ENCODE measurements around the gene LUZP2.

DNA sequence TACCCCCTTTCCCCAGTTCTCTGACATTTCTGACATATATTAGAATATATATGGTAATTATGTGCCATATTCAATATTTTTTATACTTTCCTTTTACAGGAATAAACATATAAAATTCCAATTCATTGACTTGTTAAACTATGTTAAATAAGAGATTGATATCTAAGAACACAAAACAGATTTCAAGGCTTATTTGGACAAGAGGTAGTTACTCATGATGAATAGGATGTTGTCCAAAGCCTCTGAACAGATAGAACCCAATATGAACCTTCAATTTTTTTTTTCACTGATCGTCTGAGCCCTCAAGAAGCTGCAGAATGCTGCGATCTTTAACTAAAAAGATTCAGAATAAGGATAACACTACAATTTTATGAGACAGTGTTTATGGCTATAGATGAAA is 340.3 kb downstream of the LUZP2 start:
- TF ChIP-seq, protein P1, sequence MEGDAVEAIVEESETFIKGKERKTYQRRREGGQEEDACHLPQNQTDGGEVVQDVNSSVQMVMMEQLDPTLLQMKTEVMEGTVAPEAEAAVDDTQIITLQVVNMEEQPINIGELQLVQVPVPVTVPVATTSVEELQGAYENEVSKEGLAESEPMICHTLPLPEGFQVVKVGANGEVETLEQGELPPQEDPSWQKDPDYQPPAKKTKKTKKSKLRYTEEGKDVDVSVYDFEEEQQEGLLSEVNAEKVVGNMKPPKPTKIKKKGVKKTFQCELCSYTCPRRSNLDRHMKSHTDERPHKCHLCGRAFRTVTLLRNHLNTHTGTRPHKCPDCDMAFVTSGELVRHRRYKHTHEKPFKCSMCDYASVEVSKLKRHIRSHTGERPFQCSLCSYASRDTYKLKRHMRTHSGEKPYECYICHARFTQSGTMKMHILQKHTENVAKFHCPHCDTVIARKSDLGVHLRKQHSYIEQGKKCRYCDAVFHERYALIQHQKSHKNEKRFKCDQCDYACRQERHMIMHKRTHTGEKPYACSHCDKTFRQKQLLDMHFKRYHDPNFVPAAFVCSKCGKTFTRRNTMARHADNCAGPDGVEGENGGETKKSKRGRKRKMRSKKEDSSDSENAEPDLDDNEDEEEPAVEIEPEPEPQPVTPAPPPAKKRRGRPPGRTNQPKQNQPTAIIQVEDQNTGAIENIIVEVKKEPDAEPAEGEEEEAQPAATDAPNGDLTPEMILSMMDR (IDR thresholded peaks at IDR 0.05): no peak
- TF ChIP-seq POLR2A (IDR thresholded peaks at IDR 0.05): no peak

Data from adrenal gland (tissue), 5 donors.